ES-I3 (cell line): ENCODE results near the gene AKAP17A.

ENCODE experiments used
- H3K36me3 ChIP-seq: 2 replicates; pipeline ENCODE4 v1.6.1; 2013; ENCODE audit warnings: mild to moderate bottlenecking, low read length, control low read depth, moderate library complexity; ENCODE audit not compliant: insufficient read depth
- H3K4me1 ChIP-seq: 2 replicates; pipeline ENCODE4 v1.6.1; 2013; ENCODE audit warnings: mild to moderate bottlenecking, control low read depth, low read length; ENCODE audit not compliant: insufficient read depth
- H3K9ac ChIP-seq: 2 replicates; pipeline ENCODE4 v1.6.1; 2013; ENCODE audit warnings: low read depth, mild to moderate bottlenecking, low read length, moderate library complexity
- H3K9me3 ChIP-seq: 2 replicates; pipeline ENCODE4 v1.6.1; 2013; ENCODE audit warnings: mild to moderate bottlenecking, low read length, moderate library complexity; ENCODE audit not compliant: control insufficient read depth, insufficient read depth

AKAP17A gene

GRCh38 chrX:1593286-1594271 is 2.2 kb downstream of the AKAP17A start:
- Histone ChIP-seq H3K9me3 (no peaks in the 10 kb centered on the region), H3K4me1 (no peaks in the 10 kb centered on the region), H3K36me3 (peaks cover 14% of the 10 kb centered on the region), H3K9ac (no peak overlapping the region; the same call in 1 of the 2 replicates)

- H3K9ac ChIP-seq: no peak overlapping the region
Observed at GRCh38 chrX:1595711-1596060, 4.3 kb downstream of the AKAP17A start.

DNA sequence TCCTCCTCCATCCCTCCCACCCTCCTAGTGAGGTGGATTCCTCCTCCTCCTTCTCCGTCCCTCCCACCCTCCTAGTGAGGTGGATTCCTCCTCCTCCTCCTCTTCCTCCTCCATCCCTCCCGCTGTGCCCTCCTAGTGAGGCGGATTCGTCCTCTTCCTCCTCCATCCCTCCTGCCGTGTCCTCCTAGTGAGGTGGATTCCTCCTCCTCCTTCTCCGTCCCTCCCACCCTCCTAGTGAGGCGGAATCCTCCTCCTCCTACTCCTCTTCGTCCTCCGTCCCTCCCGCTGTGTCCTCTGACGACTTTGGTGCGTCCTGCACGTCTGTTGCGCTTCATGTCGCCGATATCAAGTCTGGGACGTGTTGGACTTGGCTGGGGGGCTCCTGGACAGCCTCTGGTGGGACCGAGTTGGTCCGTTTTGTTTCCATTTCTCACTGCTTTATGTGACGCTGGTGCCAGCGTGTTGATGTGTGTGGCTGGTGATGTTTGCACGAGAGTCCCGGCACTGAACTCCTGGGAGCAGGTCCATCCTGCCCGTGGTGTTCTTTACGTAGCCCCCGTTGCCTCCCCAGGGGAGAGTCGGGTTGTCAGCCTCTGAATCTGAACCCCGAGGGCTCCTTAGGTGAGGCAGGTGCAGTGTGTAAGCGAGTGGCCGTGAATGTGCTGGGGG is 5.4 kb downstream of the AKAP17A start:
- Histone ChIP-seq H3K36me3 (peaks cover 16% of the 10 kb centered on the region), H3K4me1 (no peaks in the 10 kb centered on the region), H3K9ac (no peak overlapping the region), H3K9me3 (no peaks in the 10 kb centered on the region; the same call in 1 of the 2 replicates)

More at GRCh38 chrX:1595711-1596060, 4.3 kb downstream of the AKAP17A start:
- H3K9me3 ChIP-seq: no peaks in the 10 kb centered on the region
- H3K4me1 ChIP-seq: no peaks in the 10 kb centered on the region
- peaks cover 14% of the 10 kb centered on the region for H3K36me3 ChIP-seq

- H3K36me3 ChIP-seq: peaks cover 23% of the 10 kb centered on the region
- no peak overlapping the region for H3K9ac ChIP-seq
- H3K9me3 ChIP-seq: no peaks in the 10 kb centered on the region; the same call in 1 of the 2 replicates
- no peaks in the 10 kb centered on the region for H3K4me1 ChIP-seq
Observed at GRCh38 chrX:1597345-1598020, 6.1 kb downstream of the AKAP17A start.

DNA sequence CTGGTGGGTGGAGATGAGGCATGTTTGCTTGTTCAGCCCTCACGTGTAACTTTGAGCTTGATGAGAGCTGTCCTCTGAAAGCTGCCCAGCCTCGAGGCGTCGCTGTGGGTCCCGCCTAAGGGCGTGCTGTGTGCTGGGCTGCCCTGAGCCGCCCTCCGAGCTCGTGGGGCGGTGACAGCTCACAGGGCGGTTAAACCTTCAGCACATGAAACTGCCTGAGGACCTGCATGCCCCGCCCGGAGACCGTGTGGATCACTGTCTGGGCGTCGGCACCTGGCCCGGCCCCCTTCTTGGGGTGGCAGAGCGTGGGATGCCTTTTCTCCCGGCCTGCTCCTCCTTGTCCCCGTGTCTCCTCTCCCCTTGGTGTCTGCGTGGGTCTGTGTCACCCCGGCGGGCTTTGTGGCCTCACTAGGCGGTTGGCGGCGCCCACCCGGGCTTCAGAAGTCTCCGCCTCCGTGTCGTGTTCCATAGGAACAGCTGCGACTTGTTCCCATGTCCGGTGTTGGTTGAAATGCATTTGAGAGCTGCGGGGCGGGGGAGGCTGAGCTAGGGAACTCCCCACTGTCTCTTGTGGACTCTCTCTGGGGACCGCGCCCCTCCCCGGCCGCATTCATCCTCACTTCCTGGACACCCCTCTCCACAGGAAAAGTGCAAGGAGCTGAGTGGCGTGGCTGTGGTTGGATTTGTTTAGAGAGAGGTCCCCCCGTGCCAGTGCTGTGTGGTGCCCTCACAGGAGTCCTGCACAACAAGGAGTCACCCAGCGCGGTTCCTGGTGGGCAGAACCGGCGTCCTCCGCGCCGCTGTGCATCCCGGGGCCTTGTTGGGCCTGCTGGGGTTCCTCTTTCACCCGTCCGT is 6.8 kb downstream of the AKAP17A start:
- H3K4me1 ChIP-seq: no peaks in the 10 kb centered on the region
- no peak overlapping the region for H3K9ac ChIP-seq
- peaks cover 24% of the 10 kb centered on the region for H3K36me3 ChIP-seq
- H3K9me3 ChIP-seq: no peaks in the 10 kb centered on the region; the same call in 1 of the 2 replicates

- Histone ChIP-seq H3K4me1 (no peaks in the 10 kb centered on the region), H3K9me3 (no peaks in the 10 kb centered on the region; the same call in 1 of the 2 replicates), H3K36me3 (peaks cover 21% of the 10 kb centered on the region), H3K9ac (no peak overlapping the region)
Observed at GRCh38 chrX:1598876-1599790, 7.7 kb downstream of the AKAP17A start.

GRCh38 chrX:1599791-1600405 is 8.5 kb downstream of the AKAP17A start:
- H3K9ac ChIP-seq: no peak overlapping the region
- H3K4me1 ChIP-seq: no peaks in the 10 kb centered on the region
- H3K9me3 ChIP-seq: no peaks in the 10 kb centered on the region; the same call in 1 of the 2 replicates
- H3K36me3 ChIP-seq: peaks cover 19% of the 10 kb centered on the region

DNA sequence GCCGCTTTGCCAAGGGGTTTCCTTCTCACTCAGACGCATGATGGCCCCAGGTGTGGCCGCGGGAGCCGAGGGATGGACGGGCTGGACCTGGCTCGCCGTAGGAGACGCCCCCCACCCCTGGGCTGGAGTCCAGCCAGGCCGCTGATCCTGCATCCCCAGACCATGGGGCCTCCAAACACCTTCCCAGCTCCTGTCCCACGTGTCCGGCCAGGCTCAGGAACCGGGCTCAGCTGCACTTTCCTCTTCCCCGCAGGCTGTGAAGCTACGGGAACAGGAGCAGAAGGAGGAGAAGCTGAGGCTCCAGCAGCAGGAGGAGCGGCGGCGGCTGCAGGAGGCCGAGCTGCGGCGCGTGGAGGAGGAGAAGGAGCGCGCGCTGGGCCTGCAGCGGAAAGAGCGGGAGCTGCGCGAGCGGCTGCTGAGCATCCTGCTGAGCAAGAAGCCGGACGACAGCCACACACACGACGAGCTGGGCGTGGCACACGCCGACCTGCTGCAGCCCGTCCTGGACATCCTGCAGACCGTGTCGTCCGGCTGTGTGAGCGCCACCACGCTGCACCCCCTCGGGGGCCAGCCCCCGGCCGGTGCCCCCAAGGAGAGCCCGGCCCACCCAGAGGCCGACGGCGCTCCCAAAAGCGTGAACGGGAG is 9.1 kb downstream of the AKAP17A start:
- Histone ChIP-seq H3K4me1 (no peaks in the 10 kb centered on the region), H3K36me3 (peaks cover 17% of the 10 kb centered on the region), H3K9me3 (no peaks in the 10 kb centered on the region; the same call in 1 of the 2 replicates), H3K9ac (no peak overlapping the region)

- Histone ChIP-seq H3K4me1 (no peaks in the 10 kb centered on the region), H3K9me3 (no peaks in the 10 kb centered on the region; the same call in 1 of the 2 replicates), H3K9ac (no peak overlapping the region), H3K36me3 (peaks cover 14% of the 10 kb centered on the region)
Observed at GRCh38 chrX:1601051-1601767, 9.8 kb downstream of the AKAP17A start.

DNA sequence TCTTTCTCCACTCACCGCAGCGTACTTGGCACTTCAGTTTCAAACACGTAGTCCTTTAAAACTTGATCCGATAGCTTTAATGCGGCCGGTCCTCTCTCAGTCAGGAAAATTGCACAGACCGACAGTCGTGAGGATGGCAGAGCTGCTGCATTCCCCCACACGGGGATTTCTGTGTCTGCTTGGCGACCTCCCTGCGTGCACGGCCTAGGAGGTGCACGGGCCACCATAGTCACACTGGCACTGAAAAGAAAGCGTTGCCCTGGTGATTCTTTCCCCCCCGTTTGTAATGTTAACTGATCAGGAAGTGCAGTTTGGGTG is 10.3 kb downstream of the AKAP17A start:
- no peaks in the 10 kb centered on the region; the same call in 1 of the 2 replicates for H3K9me3 ChIP-seq
- H3K9ac ChIP-seq: no peak overlapping the region
- H3K36me3 ChIP-seq: peaks cover 14% of the 10 kb centered on the region
- H3K4me1 ChIP-seq: no peaks in the 10 kb centered on the region

DNA sequence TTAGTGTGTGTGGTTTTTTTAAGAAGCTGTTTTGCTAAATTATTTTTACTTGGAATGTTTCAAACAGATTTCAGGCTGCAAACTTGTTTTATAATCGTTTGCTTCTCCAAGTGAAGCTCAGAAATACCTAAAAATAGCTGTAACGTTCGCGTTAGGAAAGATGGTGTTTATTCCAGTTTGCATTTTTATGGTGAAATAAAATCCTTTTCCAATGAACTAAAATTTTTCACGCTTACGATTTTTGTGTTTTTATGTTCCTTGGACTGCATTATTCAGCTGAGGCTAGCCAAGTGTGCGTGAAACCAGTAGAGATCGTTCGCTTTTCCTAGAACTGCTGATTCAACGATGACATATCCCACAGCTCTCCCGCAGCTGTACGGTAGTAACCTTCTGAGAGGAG is 10.9 kb downstream of the AKAP17A start:
- H3K9me3 ChIP-seq: no peaks in the 10 kb centered on the region; the same call in 1 of the 2 replicates
- no peak overlapping the region for H3K9ac ChIP-seq
- peaks cover 14% of the 10 kb centered on the region for H3K36me3 ChIP-seq
- H3K4me1 ChIP-seq: no peaks in the 10 kb centered on the region

DNA sequence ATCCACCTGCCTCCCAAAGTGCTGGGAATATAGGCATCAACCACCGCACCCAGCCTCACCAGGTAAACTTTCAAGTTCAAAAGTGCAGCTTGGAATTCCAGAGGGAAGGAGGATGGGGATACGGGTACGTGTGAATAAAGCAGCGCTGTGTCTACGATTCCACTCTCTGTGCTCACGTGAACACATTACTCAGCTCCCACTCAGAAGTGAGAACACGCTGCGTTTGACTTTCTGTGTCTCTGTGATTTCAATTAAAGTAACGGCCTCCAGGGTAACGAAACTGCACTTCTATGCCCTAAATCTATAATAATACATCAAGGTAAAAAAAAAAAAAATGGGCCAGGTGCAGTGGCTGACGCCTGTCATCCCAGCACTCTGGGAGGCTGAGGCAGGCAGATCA is 15.1 kb downstream of the AKAP17A start:
- no peaks in the 10 kb centered on the region; the same call in 1 of the 2 replicates for H3K9me3 ChIP-seq
- H3K9ac ChIP-seq: no peak overlapping the region
- H3K36me3 ChIP-seq: peaks cover 9% of the 10 kb centered on the region
- no peaks in the 10 kb centered on the region for H3K4me1 ChIP-seq
